Breast epithelium (tissue), 4 donors: ENCODE measurements around the gene AMBP. TPM values are rescaled to one million over a fixed set of nuclear protein-coding genes. Genes with fewer than 3 reads are reported as not detected.
A peak's percentile ranks its signal among the peaks of the same experiment; 100 is the strongest.

Source experiments
- DNase-seq, 2 donors: peaks; one replicate each; pipeline ENCODE4 v3.0.0-alpha.2; 2019; ENCODE audit warnings: low spot score in 2 of 2
- H3K27ac ChIP-seq, 2 donors: fragments of 200-600 bp; sonication (generic) in 1 of 2; one replicate each; pipeline ENCODE4 v1.5.1; 2016 to 2019; ENCODE audit warnings: mild to moderate bottlenecking in 1 of 2
- H3K27me3 ChIP-seq, 2 donors: fragments of 200-600 bp; sonication (generic) in 1 of 2; one replicate each; pipeline versions ENCODE4 v1.5.1 to v1.6.0; 2017 to 2019; ENCODE audit warnings: control low read depth in 1 of 2, mild to moderate bottlenecking in 1 of 2
- H3K36me3 ChIP-seq: fragments of 200-600 bp; one replicate; pipeline ENCODE4 v1.5.1; 2019
- H3K4me1 ChIP-seq, 2 donors: fragments of 200-600 bp; sonication (generic); one replicate each; pipeline ENCODE4 v1.5.1; 2016 to 2019; ENCODE audit warnings: control low read depth in 1 of 2
- H3K4me3 ChIP-seq, 3 donors: fragments of 200-600 bp; sonication (generic); 1 replicate in 2 of 3; 2 replicates in 1 of 3; pipeline ENCODE4 v1.5.1; 2016 to 2019; ENCODE audit warnings: mild to moderate bottlenecking in 3 of 3, moderate library complexity in 2 of 3
- H3K9me3 ChIP-seq, 2 donors: fragments of 200-600 bp; sonication (generic) in 1 of 2; one replicate each; pipeline ENCODE4 v1.5.1; 2016 to 2019; ENCODE audit warnings: control low read depth in 1 of 2
- CTCF ChIP-seq, 3 donors: fragments of 450-650 bp; IDR thresholded peaks; one replicate each; pipeline ENCODE4 v1.5.1; 2016 to 2017; ENCODE audit warnings: antibody characterized with exemption in 3 of 3, mild to moderate bottlenecking in 3 of 3, moderate library complexity in 3 of 3
- POLR2A ChIP-seq: fragments of 450-650 bp; IDR thresholded peaks from one replicate; pipeline ENCODE4 v1.6.1; 2016; ENCODE audit warnings: antibody characterized with exemption, mild to moderate bottlenecking, moderate library complexity
- POLR2AphosphoS5 ChIP-seq, 3 donors: sonication (generic); formaldehyde crosslinking; IDR thresholded peaks; one replicate each; pipeline ENCODE4 v1.6.1; 2017; ENCODE audit warnings: antibody characterized with exemption in 3 of 3
- intact Hi-C: fragments of 100-400 bp; cut with DNase I; formaldehyde crosslinking; loops from one replicate; pipeline ENCODE4 v1.15.1; 2023; ENCODE audit warnings: low total_unique reads
- total RNA-seq, 3 donors: library from RNA; depleted of rRNA; stranded (reverse); fragments of >200 nt; gene quantifications; one replicate each; pipeline ENCODE4 v1.1.0, GENCODE V29; 2016

AMBP gene
- total RNA-seq, 3 donors from 2014 or later = 0.66 TPM; not detected in 2

GRCh38 chr9:114114364-114114763, 36.3 kb upstream of the AMBP start:
- no peak for TF ChIP-seq CTCF (IDR thresholded peaks at IDR 0.05)
- no peak for TF ChIP-seq POLR2A
- TF ChIP-seq POLR2AphosphoS5 (IDR thresholded peaks at IDR 0.05) = no peak
- Histone ChIP-seq H3K9me3 (no peaks in the 10 kb centered on the region), H3K27me3 (no peaks in the 10 kb centered on the region), H3K4me1 (peaks cover 0 to 5% of the 10 kb centered on the region in 2 donors), H3K4me3 (no peak overlapping the region), H3K27ac (no peak overlapping the region), H3K36me3 (no peaks in the 10 kb centered on the region)
- no peak for DNase-seq
- intact Hi-C loops = loop anchor here (5.0 kb wide), 1 partner anchor 63 kb away; no protein-coding TSS in a partner anchor

DNA sequence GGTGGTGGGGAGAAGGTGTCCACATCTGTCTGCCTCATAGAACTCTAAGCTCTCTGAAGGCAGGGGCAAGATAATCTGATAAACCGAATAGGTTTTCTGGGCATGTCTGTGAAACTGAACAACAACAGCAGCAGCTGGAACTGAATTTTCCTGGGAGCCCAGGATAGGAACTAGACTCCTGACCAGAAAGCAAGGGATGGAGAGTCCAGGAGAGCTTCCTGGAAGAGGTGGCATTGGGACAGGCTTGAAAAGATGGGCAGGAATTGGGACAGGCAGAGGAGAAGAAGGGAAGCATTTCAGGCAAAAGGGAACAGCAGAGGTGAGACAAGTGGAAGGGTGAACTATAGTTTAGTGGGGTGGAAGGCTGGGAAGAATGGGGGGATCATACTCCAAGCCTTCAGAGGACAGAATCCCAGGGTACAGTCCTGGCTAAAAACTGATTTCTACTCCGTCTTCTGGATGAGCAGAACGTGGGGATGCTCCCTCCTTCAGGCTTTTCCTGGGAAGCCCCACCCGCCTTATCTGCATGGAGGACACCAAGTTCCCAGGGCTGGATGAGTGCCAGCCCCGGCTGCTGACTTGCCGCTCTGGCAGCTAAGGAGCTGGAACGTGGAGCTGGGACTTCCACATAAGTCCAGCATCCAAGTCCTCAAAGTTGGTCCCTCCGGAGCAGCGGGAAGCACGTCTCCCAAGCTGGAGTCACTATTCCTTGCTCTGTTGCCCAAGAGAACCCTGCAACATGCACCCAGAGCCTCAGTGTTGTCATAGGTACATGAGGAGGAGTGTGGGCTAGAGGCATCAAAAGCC, 34.9 kb upstream of the AMBP start:
- DNase-seq = peak; percentile 56 to 75
- TF ChIP-seq CTCF (IDR thresholded peaks at IDR 0.05) (no peak), POLR2AphosphoS5 (IDR thresholded peaks at IDR 0.05) (peak in 2 of 3 donors; percentile 46 to 68)
- Histone ChIP-seq H3K27me3 (no peaks in the 10 kb centered on the region), H3K27ac (peak overlapping the region in 1 of 2 donors; percentile 48), H3K4me1 (peaks cover 0 to 5% of the 10 kb centered on the region in 2 donors), H3K36me3 (no peaks in the 10 kb centered on the region), H3K4me3 (no peak overlapping the region), H3K9me3 (no peaks in the 10 kb centered on the region)
- intact Hi-C loops = loop anchor here (5.0 kb wide), 1 partner anchor 64 kb away; no protein-coding TSS in a partner anchor

- Histone ChIP-seq H3K27ac (peak overlapping the region in 1 of 2 donors; percentile 48), H3K27me3 (no peaks in the 10 kb centered on the region), H3K4me3 (no peak overlapping the region), H3K9me3 (no peaks in the 10 kb centered on the region), H3K4me1 (peaks cover 0 to 5% of the 10 kb centered on the region in 2 donors), H3K36me3 (no peaks in the 10 kb centered on the region)
- DNase-seq = no peak
- intact Hi-C loops = loop anchor here (5.0 kb wide), 1 partner anchor 65 kb away; no protein-coding TSS in a partner anchor
- TF ChIP-seq POLR2AphosphoS5 (IDR thresholded peaks at IDR 0.05) (no peak), CTCF (IDR thresholded peaks at IDR 0.05) (no peak), POLR2A (no peak)
Measured at GRCh38 chr9:114112325-114112724, 34.2 kb upstream of the AMBP start.

- Histone ChIP-seq H3K36me3 (no peaks in the 10 kb centered on the region), H3K4me3 (no peak overlapping the region), H3K27me3 (no peaks in the 10 kb centered on the region), H3K9me3 (no peaks in the 10 kb centered on the region), H3K4me1 (peaks cover 0 to 5% of the 10 kb centered on the region in 2 donors), H3K27ac (no peak overlapping the region)
- intact Hi-C loops = loop anchor here (5.0 kb wide), 1 partner anchor 67 kb away; no protein-coding TSS in a partner anchor
- no peak for DNase-seq
- no peak for TF ChIP-seq CTCF (IDR thresholded peaks at IDR 0.05)
- TF ChIP-seq POLR2A = no peak
- TF ChIP-seq POLR2AphosphoS5 (IDR thresholded peaks at IDR 0.05) = no peak
Measured at GRCh38 chr9:114110180-114110579, 32.1 kb upstream of the AMBP start.

DNA sequence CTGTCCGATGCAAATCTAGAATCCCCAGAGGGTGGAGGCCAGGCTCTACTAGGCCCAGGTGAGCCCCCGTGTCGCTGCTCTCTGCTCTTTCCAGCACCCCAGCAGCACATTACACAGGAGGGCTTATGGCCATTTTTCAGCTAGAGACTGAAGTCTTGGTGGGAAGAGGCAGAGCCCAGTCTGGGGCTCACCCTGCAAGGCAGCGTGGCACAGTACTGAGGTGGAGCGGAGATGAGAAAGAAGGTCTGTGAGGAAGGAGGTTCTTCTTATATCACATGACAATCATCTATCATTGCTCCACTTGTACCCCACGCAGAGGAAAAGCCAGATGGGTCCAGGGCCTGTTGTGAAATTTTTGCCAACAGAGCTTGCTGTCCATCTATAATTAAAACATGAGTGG, 31.0 kb upstream of the AMBP start:
- H3K27ac ChIP-seq = no peak overlapping the region
- TF ChIP-seq CTCF (IDR thresholded peaks at IDR 0.05) (no peak), POLR2A (no peak), POLR2AphosphoS5 (IDR thresholded peaks at IDR 0.05) (no peak)
- no peaks in the 10 kb centered on the region for H3K36me3 ChIP-seq
- peaks cover 0 to 5% of the 10 kb centered on the region in 2 donors for H3K4me1 ChIP-seq
- DNase-seq = no peak
- H3K4me3 ChIP-seq = no peak overlapping the region
- no peaks in the 10 kb centered on the region for H3K27me3 ChIP-seq
- no peaks in the 10 kb centered on the region for H3K9me3 ChIP-seq
- intact Hi-C loops = no loop called here
